C4-2B (cell line): ENCODE measurements around the gene DMRTB1.

Experiments
- H3K27ac ChIP-seq: fragments of 450-650 bp; 2 replicates; pipeline ENCODE4 v1.5.1; 2017
- CTCF ChIP-seq: fragments of 450-650 bp; conservative IDR thresholded peaks from 2 replicates; pipeline ENCODE4 v1.5.1; 2017; ENCODE audit warnings: mild to moderate bottlenecking
- ZFX ChIP-seq: fragments of 450-650 bp; IDR thresholded peaks from 2 replicates; pipeline ENCODE4 v1.6.1; 2017

Gene DMRTB1

GRCh38 chr1:53506355-53507050 is 47.3 kb downstream of the DMRTB1 start:
- TF ChIP-seq CTCF (no peak), ZFX (no peak)

GRCh38 chr1:53507116-53507820 is 48.1 kb downstream of the DMRTB1 start:
- TF ChIP-seq ZFX = no peak
- TF ChIP-seq CTCF = no peak
- H3K27ac ChIP-seq = no peak overlapping the region

More at GRCh38 chr1:53506355-53507050, 47.3 kb downstream of the DMRTB1 start:
- H3K27ac ChIP-seq = no peak overlapping the region

- TF ChIP-seq ZFX (no peak), CTCF (no peak)
- no peak overlapping the region for H3K27ac ChIP-seq
Observed at GRCh38 chr1:53508056-53508990, 49.1 kb downstream of the DMRTB1 start.

- no peak overlapping the region for H3K27ac ChIP-seq
- no peak for TF ChIP-seq CTCF
- no peak for TF ChIP-seq ZFX
Observed at GRCh38 chr1:53508991-53509666, 49.9 kb downstream of the DMRTB1 start.

GRCh38 chr1:53509775-53510174 is 50.6 kb downstream of the DMRTB1 start:
- TF ChIP-seq CTCF (no peak), ZFX (no peak)
- no peak overlapping the region for H3K27ac ChIP-seq

- no peak overlapping the region for H3K27ac ChIP-seq
- TF ChIP-seq ZFX (no peak), CTCF (no peak)
Observed at GRCh38 chr1:53510215-53510614, 51.0 kb downstream of the DMRTB1 start.
